ENCODE measurements around the gene IQSEC3. TPM values are rescaled to one million over a fixed set of nuclear protein-coding genes. Genes with fewer than 3 reads are reported as not detected.
A peak's percentile ranks its signal among the peaks of the same experiment; 100 is the strongest.

IQSEC3 gene
- total RNA-seq, 1 donor: under 0.01 TPM

GRCh38 chr12:152440-152839, 85.9 kb downstream of the IQSEC3 start:
- no peak for TF ChIP-seq CTCF (IDR thresholded peaks at IDR 0.05; ENCODE audit: insufficient read depth, low read depth, low read length)
- DNase-seq (ENCODE audit: low read depth): peak; percentile 65
- no peak overlapping the region for H3K4me3 ChIP-seq (ENCODE audit: low read depth, low read length)

- peak; percentile 52 for DNase-seq (ENCODE audit: low read depth)
Observed at GRCh38 chr12:153080-153746, 86.6 kb downstream of the IQSEC3 start.

GRCh38 chr12:154058-154457, 87.5 kb downstream of the IQSEC3 start:
- DNase-seq (ENCODE audit: low read depth): no peak
- no peak overlapping the region for H3K4me3 ChIP-seq (ENCODE audit: low read depth, low read length)
- TF ChIP-seq CTCF (IDR thresholded peaks at IDR 0.05; ENCODE audit: insufficient read depth, low read depth, low read length): no peak

More at GRCh38 chr12:153080-153746, 86.6 kb downstream of the IQSEC3 start:
- no peak overlapping the region for H3K4me3 ChIP-seq (ENCODE audit: low read depth, low read length)
- peak; percentile 78 for TF ChIP-seq CTCF (IDR thresholded peaks at IDR 0.05; ENCODE audit: insufficient read depth, low read depth, low read length)

GRCh38 chr12:155006-155405, 88.4 kb downstream of the IQSEC3 start:
- no peak for DNase-seq (ENCODE audit: low read depth)
- no peak for TF ChIP-seq CTCF (IDR thresholded peaks at IDR 0.05; ENCODE audit: insufficient read depth, low read depth, low read length)
- H3K4me3 ChIP-seq (ENCODE audit: low read depth, low read length): no peak overlapping the region

- TF ChIP-seq CTCF (IDR thresholded peaks at IDR 0.05; ENCODE audit: insufficient read depth, low read depth, low read length): no peak
- no peak for DNase-seq (ENCODE audit: low read depth)
- H3K4me3 ChIP-seq (ENCODE audit: low read depth, low read length): no peak overlapping the region
Observed at GRCh38 chr12:155646-156045, 89.1 kb downstream of the IQSEC3 start.

GRCh38 chr12:156945-157344, 90.4 kb downstream of the IQSEC3 start:
- no peak for DNase-seq (ENCODE audit: low read depth)
- no peak overlapping the region for H3K4me3 ChIP-seq (ENCODE audit: low read depth, low read length)
- no peak for TF ChIP-seq CTCF (IDR thresholded peaks at IDR 0.05; ENCODE audit: insufficient read depth, low read depth, low read length)

GRCh38 chr12:157644-158043, 91.1 kb downstream of the IQSEC3 start:
- no peak overlapping the region for H3K4me3 ChIP-seq (ENCODE audit: low read depth, low read length)
- no peak for TF ChIP-seq CTCF (IDR thresholded peaks at IDR 0.05; ENCODE audit: insufficient read depth, low read depth, low read length)
- DNase-seq (ENCODE audit: low read depth): no peak

Measured in fibroblast of villous mesenchyme (primary cell).